C4-2B (cell line): ENCODE data around the gene ISCU.

Source experiments
- H3K27ac ChIP-seq: fragments of 450-650 bp; 2 replicates; pipeline ENCODE4 v1.5.1; 2017
- CTCF ChIP-seq: fragments of 450-650 bp; conservative IDR thresholded peaks from 2 replicates; pipeline ENCODE4 v1.5.1; 2017; ENCODE audit warnings: mild to moderate bottlenecking
- ZFX ChIP-seq: fragments of 450-650 bp; IDR thresholded peaks from 2 replicates; pipeline ENCODE4 v1.6.1; 2017

ISCU gene

GRCh38 chr12:108530161-108530560 is 32.2 kb upstream of the ISCU start:
- no peak for TF ChIP-seq ZFX
- TF ChIP-seq CTCF, result no peak
- no peak overlapping the region for H3K27ac ChIP-seq

- H3K27ac ChIP-seq, result no peak overlapping the region; the same call in 1 of the 2 replicates
- TF ChIP-seq CTCF (no peak), ZFX (no peak)
Measured at GRCh38 chr12:108531929-108532848, 30.2 kb upstream of the ISCU start.

- TF ChIP-seq ZFX (no peak), CTCF (no peak)
- no peak overlapping the region for H3K27ac ChIP-seq
Measured at GRCh38 chr12:108538146-108538545, 24.2 kb upstream of the ISCU start.

- TF ChIP-seq CTCF, result no peak
- TF ChIP-seq ZFX, result no peak
- no peak overlapping the region for H3K27ac ChIP-seq
Measured at GRCh38 chr12:108538616-108539195, 23.7 kb upstream of the ISCU start.

GRCh38 chr12:108542320-108542719 is 20.1 kb upstream of the ISCU start:
- no peak overlapping the region for H3K27ac ChIP-seq
- TF ChIP-seq ZFX (no peak), CTCF (no peak)

GRCh38 chr12:108543652-108544051 is 18.7 kb upstream of the ISCU start:
- no peak for TF ChIP-seq ZFX
- no peak for TF ChIP-seq CTCF
- H3K27ac ChIP-seq, result no peak overlapping the region

GRCh38 chr12:108547686-108548085 is 14.7 kb upstream of the ISCU start:
- TF ChIP-seq ZFX (no peak), CTCF (no peak)
- no peak overlapping the region for H3K27ac ChIP-seq
